HK-2 (cell line): ENCODE measurements around the gene RANGAP1.

Experiments
- DNase-seq: peaks from one replicate; pipeline ENCODE4 v3.0.0-alpha.2; 2018; ENCODE audit not compliant: unreplicated experiment

Gene RANGAP1

GRCh38 chr22:41285820-41286638 lies at the start of gene RANGAP1:
Gene RANGAP1 (minus strand): TSS chr22:41286187. CDS start chr22:41281044, 5,143 bp downstream.
- DNase-seq: peak; percentile 98

DNA sequence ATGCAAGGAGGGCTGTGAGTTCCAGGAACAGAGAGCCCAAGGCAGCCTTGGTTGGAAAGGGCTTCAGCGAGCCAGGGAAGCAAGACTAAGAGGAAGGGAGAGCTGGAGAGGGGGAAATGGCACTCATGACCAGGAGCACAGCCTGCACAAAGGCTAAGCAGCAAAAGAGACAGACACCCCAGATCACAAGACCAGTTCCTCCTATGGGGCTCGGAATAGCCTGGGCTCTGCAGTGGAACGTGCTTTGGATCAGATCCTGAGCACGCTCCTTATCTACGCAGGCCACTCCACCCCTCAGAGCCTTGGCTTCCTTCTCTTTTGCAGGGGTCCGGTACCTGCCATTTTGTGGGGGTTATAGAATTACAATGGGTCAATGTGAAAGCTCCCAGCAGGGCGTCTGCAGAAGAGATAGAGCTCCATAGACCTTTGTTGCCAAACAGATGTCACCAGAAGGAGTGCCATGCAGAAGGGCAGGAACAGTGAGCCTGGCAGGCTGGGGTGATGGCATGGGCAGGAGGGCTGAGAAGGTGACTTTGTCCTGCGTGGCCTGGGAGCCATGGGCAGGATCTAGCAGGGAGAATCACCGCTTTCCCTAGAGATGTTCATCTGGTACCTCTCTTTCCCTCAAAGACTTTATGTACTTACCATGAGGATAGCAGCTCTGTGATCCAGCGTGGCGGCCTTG lies 49.1 kb upstream of the RANGAP1 start:
- DNase-seq: no peak

DNA sequence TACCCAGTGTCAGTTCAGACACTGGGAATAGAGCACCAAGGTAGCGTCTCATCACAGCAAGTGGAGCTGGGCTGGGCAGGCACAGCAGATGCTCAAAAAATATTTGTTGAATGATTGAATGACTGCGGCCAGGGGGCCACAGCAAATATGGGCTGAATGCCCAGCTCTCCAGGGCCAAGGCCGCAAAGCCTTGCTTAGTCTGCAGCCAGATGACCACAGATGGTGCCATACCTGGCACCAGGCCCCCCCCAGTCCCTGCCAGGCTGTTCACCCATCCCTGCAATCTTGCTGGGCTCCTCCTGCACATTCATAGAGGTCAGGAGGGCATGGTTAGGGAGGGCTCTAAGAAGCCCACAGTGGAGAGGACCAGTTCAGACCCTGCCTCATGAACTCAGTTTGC lies 48.2 kb upstream of the RANGAP1 start:
- no peak for DNase-seq

DNA sequence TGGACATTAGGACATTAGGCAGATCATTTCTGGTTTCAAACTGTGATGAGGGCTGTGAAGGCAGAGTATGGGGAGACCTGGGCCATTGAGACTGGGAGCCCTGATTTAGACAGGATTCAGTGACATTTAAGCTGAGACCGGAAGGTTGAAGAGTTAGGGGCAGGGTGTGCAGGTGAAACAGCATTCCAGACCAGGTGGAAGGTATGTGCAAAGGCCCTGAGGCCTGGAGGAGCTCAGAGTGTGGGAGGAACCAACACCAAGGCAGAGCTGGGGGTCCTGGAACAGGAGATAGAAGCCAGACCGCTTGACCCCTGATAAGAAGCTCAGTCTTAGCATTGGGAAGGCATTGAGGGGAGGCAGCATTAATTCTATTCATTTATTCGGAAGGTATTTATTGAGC lies 47.8 kb upstream of the RANGAP1 start:
- DNase-seq: no peak

GRCh38 chr22:41332217-41332939 lies 46.4 kb upstream of the RANGAP1 start:
- DNase-seq: no peak

- DNase-seq: no peak
Measured at GRCh38 chr22:41330169-41330568, 44.2 kb upstream of the RANGAP1 start.

DNA sequence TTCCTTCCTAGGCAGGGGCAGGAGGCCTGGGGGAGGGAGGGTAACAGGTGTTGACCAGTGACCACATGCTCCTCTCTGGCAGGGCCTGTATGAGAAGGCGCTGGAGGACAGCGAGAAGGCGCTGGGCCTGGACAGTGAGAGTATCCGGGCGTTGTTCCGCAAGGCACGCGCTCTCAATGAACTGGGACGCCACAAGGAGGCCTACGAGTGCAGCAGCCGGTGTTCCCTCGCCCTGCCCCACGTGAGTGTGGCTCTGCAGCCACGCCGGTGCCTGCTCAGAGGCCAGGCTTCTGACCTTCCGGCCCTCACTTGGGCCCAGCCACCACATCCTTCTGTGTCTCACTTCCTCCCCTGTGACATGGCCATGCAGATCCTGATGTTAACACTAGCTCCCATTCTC lies 41.1 kb upstream of the RANGAP1 start:
- DNase-seq: no peak

DNA sequence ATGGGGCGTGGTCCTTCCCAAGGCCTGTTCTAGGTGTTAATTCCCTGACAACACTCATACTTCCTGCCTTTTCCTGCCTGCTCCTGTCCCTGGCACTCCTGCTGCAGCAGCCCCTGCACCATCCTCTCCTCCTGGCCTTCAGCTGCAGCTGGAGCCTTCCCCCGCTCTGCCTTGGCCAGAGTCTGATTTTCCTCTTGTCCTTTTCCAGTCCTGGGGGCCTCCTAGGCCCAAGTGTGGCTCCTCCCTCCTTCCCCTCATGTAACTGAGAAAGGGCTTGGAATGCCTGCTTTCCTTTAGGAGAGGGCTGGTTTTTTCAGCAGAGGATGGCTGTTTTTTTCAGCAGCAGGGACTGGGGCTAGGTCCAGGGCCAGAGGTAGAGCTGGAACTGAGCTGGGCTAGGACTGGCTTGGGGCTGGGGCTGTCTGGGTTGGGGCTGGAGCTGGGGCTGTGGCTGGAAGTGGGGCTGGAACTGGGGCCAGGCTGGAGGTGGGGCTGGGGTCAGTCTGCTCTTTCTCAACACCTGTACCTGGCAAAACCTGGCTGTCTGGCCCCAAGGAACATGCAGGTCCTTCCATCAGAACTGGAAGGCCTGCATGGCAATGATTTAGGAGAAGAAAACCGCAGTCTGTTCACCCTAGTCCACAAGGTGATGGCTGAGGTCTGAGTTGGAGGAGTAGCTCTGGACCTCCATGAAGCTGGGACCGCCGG lies 39.0 kb upstream of the RANGAP1 start:
- no peak for DNase-seq

- no peak for DNase-seq
Measured at GRCh38 chr22:41320416-41321240, 34.6 kb upstream of the RANGAP1 start.

- no peak for DNase-seq
Measured at GRCh38 chr22:41315586-41315985, 29.6 kb upstream of the RANGAP1 start.

- DNase-seq: no peak
Measured at GRCh38 chr22:41314821-41315220, 28.8 kb upstream of the RANGAP1 start.

GRCh38 chr22:41311487-41311886 lies 25.5 kb upstream of the RANGAP1 start:
- DNase-seq: no peak

DNA sequence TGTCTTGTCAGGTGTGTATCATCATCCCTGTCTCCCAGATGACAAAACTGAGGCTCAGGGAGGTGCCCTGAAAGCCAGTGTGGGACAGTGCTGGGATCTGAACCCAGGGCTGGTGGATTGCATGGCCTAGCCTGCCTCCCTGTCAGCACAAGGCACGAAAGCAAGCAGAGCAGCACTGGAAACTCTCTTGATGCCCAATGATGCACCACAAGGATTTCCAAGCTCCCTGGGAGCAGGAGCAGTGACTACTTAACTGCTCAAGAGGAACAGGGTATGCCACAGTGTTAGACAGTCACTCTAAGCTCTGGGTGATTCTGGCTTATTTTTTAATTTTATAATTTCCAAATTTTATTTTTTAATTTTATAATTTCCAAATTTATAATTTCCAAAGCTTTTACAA lies 24.3 kb upstream of the RANGAP1 start:
- no peak for DNase-seq

DNA sequence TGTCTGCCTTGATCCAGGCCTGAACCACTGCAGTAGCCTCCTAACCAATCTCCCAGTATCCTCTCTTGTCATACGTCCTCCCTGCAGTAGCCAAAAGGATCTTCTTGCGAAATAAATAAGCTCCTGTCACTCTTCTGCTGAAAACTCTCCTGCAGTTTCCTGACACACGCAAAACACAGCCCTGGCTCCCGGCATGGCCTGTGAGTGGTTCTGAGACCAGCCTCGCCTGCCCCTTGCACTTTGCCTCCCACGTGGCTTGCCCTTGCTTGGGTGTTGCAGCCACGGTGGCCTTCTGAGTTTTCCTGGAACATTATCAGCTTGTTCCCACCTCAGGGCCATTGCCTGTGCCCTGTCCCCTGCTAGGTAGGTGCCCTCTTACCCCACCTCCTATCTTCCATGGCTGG lies 22.6 kb upstream of the RANGAP1 start:
- no peak for DNase-seq

GRCh38 chr22:41308054-41308453 lies 22.1 kb upstream of the RANGAP1 start:
- DNase-seq: no peak

- peak; percentile 54 for DNase-seq
Measured at GRCh38 chr22:41305646-41306045, 19.7 kb upstream of the RANGAP1 start.

- DNase-seq: no peak
Measured at GRCh38 chr22:41302811-41303210, 16.8 kb upstream of the RANGAP1 start.

DNA sequence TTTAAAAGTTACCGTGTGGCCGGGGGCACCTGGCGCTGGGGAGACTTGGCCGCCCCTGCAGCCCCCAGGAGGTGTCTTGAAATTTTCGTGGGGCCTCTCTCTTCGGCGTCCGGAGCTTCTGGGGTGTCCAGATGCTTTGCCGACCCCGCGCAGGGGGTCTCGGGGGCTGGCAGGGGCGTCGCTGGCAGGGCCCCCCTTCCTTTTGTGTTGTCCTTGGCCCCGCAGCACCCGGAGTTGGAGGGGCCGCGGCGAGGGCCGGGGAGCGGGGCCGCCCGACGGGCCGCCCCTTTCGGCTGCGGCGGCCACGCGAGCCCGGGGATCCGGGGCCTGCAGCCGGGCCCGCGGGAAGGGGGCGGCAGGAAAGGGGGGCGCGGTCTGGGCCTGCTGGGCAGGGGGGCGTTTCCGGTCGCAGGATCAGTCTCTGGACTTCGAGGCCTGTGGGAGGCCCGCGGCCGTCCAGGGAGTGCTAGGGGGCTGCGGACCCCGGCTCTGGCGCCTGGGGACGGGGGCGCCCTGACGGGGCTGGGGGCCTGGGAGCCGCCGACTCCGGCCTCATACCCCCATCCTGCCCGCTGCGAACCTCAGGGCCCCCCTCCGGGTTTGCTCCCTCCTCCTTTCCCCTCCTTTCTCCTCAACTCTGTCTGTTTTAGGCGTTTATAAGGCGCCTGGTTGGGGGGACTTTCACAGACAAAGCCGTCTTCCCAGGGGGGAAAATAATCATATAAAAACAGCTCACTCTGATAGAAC lies 16.2 kb upstream of the RANGAP1 start:
- no peak for DNase-seq

DNA sequence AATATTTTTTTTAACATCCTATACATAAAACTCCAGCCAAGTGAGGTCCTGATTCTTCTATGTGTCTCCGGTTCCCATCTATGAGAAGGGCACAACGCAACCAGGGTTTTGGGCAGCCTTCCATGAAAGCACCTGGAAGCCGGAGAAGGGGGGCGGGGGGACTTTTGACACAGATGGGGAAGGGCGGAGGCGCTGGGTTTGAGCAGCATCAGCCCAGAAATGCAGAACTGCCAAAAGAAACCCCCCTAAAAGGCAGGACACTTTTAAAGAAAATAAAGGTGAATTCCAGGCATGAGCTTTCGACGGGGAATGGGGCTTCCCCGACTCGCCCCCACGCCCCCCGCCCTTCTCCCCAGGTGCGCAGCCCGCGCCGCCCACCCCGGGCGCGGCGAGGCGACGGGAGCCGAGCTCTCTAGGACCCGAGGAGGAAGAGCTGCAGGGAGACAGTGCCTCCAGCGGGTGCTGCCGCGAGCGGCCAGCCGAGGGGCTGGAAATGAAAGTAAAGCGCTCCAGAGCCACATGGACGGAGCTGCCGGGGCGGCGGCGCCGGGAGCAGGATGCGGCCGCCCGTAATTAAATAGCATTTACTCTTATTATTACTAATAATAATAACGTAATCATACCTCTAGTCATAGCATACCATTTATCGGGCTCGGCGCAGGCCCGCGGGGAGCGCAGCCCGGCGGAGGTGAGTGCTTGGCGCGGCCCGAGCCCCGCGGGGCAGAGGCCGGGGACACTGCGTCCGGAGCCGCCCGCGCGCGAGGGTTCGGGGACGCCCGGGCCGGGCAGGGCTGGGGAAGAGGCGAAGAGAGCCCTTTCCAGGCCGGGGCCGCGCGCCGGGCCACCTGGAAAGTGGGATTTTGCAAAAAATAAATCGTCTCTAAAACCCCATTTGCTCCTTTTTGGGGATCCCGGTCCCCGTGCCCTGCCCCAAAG lies 15.4 kb upstream of the RANGAP1 start, which contains the start of gene ZC3H7B:
Gene ZC3H7B (plus strand): TSS at position 441 of the 936 bp plus-strand sequence. CDS start 19,136 bp downstream, outside the sequence.
- peak; percentile 78 for DNase-seq
